Neural cell (in vitro differentiated cells): ENCODE data around the gene WDR7. TPM values are rescaled to one million over a fixed set of nuclear protein-coding genes. Genes with fewer than 3 reads are reported as not detected.

Source experiments
- H2AFZ ChIP-seq: fragments of 200-600, 300-800 bp; sonication (generic), shearing (Covaris generic); 2 replicates; pipeline ENCODE4 v1.6.0; 2014; ENCODE audit warnings: low read depth, mild to moderate bottlenecking, antibody characterized with exemption, low read length, moderate library complexity
- H3F3A ChIP-seq: fragments of 200-600 bp; shearing (Covaris generic); 2 replicates; pipeline ENCODE4 v1.6.1; 2016; ENCODE audit warnings: mild to moderate bottlenecking, moderate library complexity, mixed read lengths, antibody characterized with exemption, low read length; ENCODE audit not compliant: insufficient read depth, poor library complexity, severe bottlenecking
- H3K27ac ChIP-seq: fragments of 200-600, 300-800 bp; sonication (generic), shearing (Covaris generic); 2 replicates; pipeline ENCODE4 v1.5.1; 2014; ENCODE audit warnings: mild to moderate bottlenecking, low read length, moderate library complexity
- H3K27me3 ChIP-seq: fragments of 300-800, 200-600 bp; sonication (generic), shearing (Covaris generic); 2 replicates; pipeline ENCODE4 v1.6.0; 2014; ENCODE audit warnings: mild to moderate bottlenecking, low read depth, low read length, moderate library complexity; ENCODE audit not compliant: insufficient read depth
- H3K36me3 ChIP-seq: fragments of 300-800, 200-600 bp; sonication (generic), shearing (Covaris generic); 2 replicates; pipeline ENCODE4 v1.5.1; 2014; ENCODE audit warnings: mild to moderate bottlenecking, antibody characterized with exemption, low read length, moderate library complexity; ENCODE audit not compliant: insufficient read depth
- H3K4me2 ChIP-seq: fragments of 300-800, 200-600 bp; sonication (generic), shearing (Covaris generic); 2 replicates; pipeline ENCODE4 v1.6.0; 2014; ENCODE audit warnings: mild to moderate bottlenecking, low read length
- H3K4me3 ChIP-seq: fragments of 300-800, 200-600 bp; sonication (generic), shearing (Covaris generic); 2 replicates; pipeline ENCODE4 v1.5.1; 2014; ENCODE audit warnings: mild to moderate bottlenecking, low read length, moderate library complexity
- H3K79me2 ChIP-seq: fragments of 200-600 bp; shearing (Covaris generic); replicated peaks from 2 replicates; pipeline ENCODE4 v1.6.0; 2014; ENCODE audit warnings: mild to moderate bottlenecking, low read length, moderate library complexity; ENCODE audit not compliant: insufficient read depth
- H3K9ac ChIP-seq: fragments of 300-800, 200-600 bp; sonication (generic), shearing (Covaris generic); 2 replicates; pipeline ENCODE4 v1.6.1; 2016; ENCODE audit warnings: mild to moderate bottlenecking, low read length, mixed read lengths
- H3K9me2 ChIP-seq: fragments of 200-600 bp; shearing (Covaris generic); 2 replicates; pipeline ENCODE4 v1.6.1; 2016; ENCODE audit warnings: mild to moderate bottlenecking, low read length, mixed read lengths; ENCODE audit not compliant: insufficient read depth
- H3K9me3 ChIP-seq: fragments of 200-600, 300-800 bp; sonication (generic), shearing (Covaris generic); 2 replicates; pipeline ENCODE4 v1.6.1; 2016; ENCODE audit warnings: mild to moderate bottlenecking, mixed run types, low read length, moderate library complexity, mixed read lengths
- H4K20me1 ChIP-seq: fragments of 200-600 bp; shearing (Covaris generic); 2 replicates; pipeline ENCODE4 v1.6.1; 2016; ENCODE audit warnings: mild to moderate bottlenecking, mixed run types; ENCODE audit not compliant: insufficient read depth
- CTCF ChIP-seq: fragments of 450-650 bp; IDR thresholded peaks from 2 replicates; pipeline ENCODE4 v1.5.1; 2014; ENCODE audit warnings: antibody characterized with exemption, mild to moderate bottlenecking, moderate library complexity; ENCODE audit not compliant: poor library complexity, severe bottlenecking
- EP300 ChIP-seq: fragments of 450-650 bp; conservative IDR thresholded peaks from 2 replicates; pipeline ENCODE4 v1.6.1; 2014; ENCODE audit warnings: antibody characterized with exemption, mild to moderate bottlenecking, moderate library complexity; ENCODE audit not compliant: poor library complexity, severe bottlenecking
- EZH2 ChIP-seq: fragments of 200-600, 300-800 bp; shearing (Covaris generic), sonication (generic); IDR thresholded peaks from 2 replicates; pipeline ENCODE4 v1.6.1; 2014; ENCODE audit warnings: antibody characterized with exemption, low read length, borderline replicate concordance, mild to moderate bottlenecking; ENCODE audit not compliant: insufficient read depth, poor library complexity, severe bottlenecking
- MXI1 ChIP-seq: fragments of 450-650 bp; conservative IDR thresholded peaks from 2 replicates; pipeline ENCODE4 v1.6.1; 2014; ENCODE audit warnings: antibody characterized with exemption, mild to moderate bottlenecking; ENCODE audit not compliant: poor library complexity, severe bottlenecking
- POLR2AphosphoS5 ChIP-seq: IDR thresholded peaks from 2 replicates; pipeline ENCODE4 v1.6.1; 2012
- RAD21 ChIP-seq: fragments of 450-650 bp; conservative IDR thresholded peaks from 2 replicates; pipeline ENCODE4 v1.6.1; 2014; ENCODE audit warnings: antibody characterized with exemption, mild to moderate bottlenecking, moderate library complexity
- REST ChIP-seq: IDR thresholded peaks from 2 replicates; pipeline ENCODE4 v1.6.1; 2012; ENCODE audit warnings: borderline replicate concordance
- SMC3 ChIP-seq: fragments of 450-650 bp; conservative IDR thresholded peaks from 2 replicates; pipeline ENCODE4 v1.6.1; 2014; ENCODE audit warnings: antibody characterized with exemption, mild to moderate bottlenecking, moderate library complexity; ENCODE audit not compliant: poor library complexity
- TAF1 ChIP-seq: IDR thresholded peaks from 2 replicates; pipeline ENCODE4 v1.6.1; 2012; ENCODE audit warnings: low read depth
- polyA plus RNA-seq: library from polyadenylated mRNA; depleted of rRNA; stranded (reverse); fragments of >200 nt; gene quantifications from 2 replicates; pipeline ENCODE4 v1.2.3, GENCODE V29; 2014

WDR7 gene
- polyA plus RNA-seq, 1 donor from 2014 or later: 15.1 TPM

- no peaks in the 10 kb centered on the region for H3F3A ChIP-seq
- H3K36me3 ChIP-seq: no peaks in the 10 kb centered on the region
- no peak for TF ChIP-seq CTCF
- TF ChIP-seq REST: no peak
- TF ChIP-seq TAF1: no peak
- TF ChIP-seq POLR2AphosphoS5: no peak
- H3K79me2 ChIP-seq: no peaks in the 10 kb centered on the region
- no peak overlapping the region for H3K9ac ChIP-seq
- H2AFZ ChIP-seq: no peak overlapping the region
- H3K27ac ChIP-seq: no peak overlapping the region
- no peak overlapping the region for H3K4me3 ChIP-seq
- no peaks in the 10 kb centered on the region for H3K9me3 ChIP-seq
- no peaks in the 10 kb centered on the region for H3K9me2 ChIP-seq
- no peak overlapping the region for H3K4me2 ChIP-seq
- no peaks in the 10 kb centered on the region for H3K27me3 ChIP-seq
- H4K20me1 ChIP-seq: no peaks in the 10 kb centered on the region
Measured at GRCh38 chr18:56899660-56900059, 248.5 kb downstream of the WDR7 start.

GRCh38 chr18:56900195-56901094 lies 249.3 kb downstream of the WDR7 start:
- Histone ChIP-seq H3K9ac (no peak overlapping the region), H3K27ac (no peak overlapping the region), H3F3A (no peaks in the 10 kb centered on the region), H3K9me2 (no peaks in the 10 kb centered on the region), H3K27me3 (no peaks in the 10 kb centered on the region), H3K9me3 (no peaks in the 10 kb centered on the region), H3K36me3 (no peaks in the 10 kb centered on the region), H4K20me1 (no peaks in the 10 kb centered on the region), H3K4me3 (no peak overlapping the region), H3K4me2 (no peak overlapping the region), H3K79me2 (no peaks in the 10 kb centered on the region), H2AFZ (no peak overlapping the region)
- TF ChIP-seq EP300: no peak
- no peak for TF ChIP-seq RAD21
- TF ChIP-seq POLR2AphosphoS5: no peak
- TF ChIP-seq MXI1: no peak
- TF ChIP-seq TAF1: no peak
- no peak for TF ChIP-seq EZH2
- no peak for TF ChIP-seq CTCF
- TF ChIP-seq SMC3: no peak
- TF ChIP-seq REST: no peak
